ENCODE measurements around the gene IPO5. TPM values are rescaled to one million over a fixed set of nuclear protein-coding genes. Genes with fewer than 3 reads are reported as not detected.
"Not testable (repeated sequence)": the region's sequence is repeated elsewhere in the genome, so short reads cannot be mapped to it uniquely, and the experiment has no call there.

The IPO5 gene
- total RNA-seq, 2 experiments from 2014 or later: 270 to 277 TPM

GRCh38 chr13:97975280-97975847 lies 21.9 kb downstream of the IPO5 start:
- Mint-ChIP-seq H3K27ac (peak overlapping the region; percentile 99), H3K9me3 (no peaks in the 10 kb centered on the region), H3K36me3 (peaks cover 11% of the 10 kb centered on the region), H3K4me3 (peak overlapping the region; percentile 94), H3K27me3 (peaks cover 4% of the 10 kb centered on the region), H3K4me1 (peaks cover 19% of the 10 kb centered on the region)
- no peak for DNase-seq

- Mint-ChIP-seq H3K27ac (peak overlapping the region; percentile 99), H3K4me3 (peak overlapping the region; percentile 94), H3K4me1 (peaks cover 21% of the 10 kb centered on the region)
Observed at GRCh38 chr13:97975848-97976609, 22.6 kb downstream of the IPO5 start.

GRCh38 chr13:97976610-97977521 lies 23.4 kb downstream of the IPO5 start:
- H3K9me3 Mint-ChIP-seq: no peaks in the 10 kb centered on the region
- peaks cover 30% of the 10 kb centered on the region for H3K4me1 Mint-ChIP-seq
- H3K4me3 Mint-ChIP-seq: peak overlapping the region; percentile 93
- peak overlapping the region; percentile 86 for H3K27ac Mint-ChIP-seq
- H3K36me3 Mint-ChIP-seq: peaks cover 15% of the 10 kb centered on the region
- DNase-seq: peak; percentile 50
- no peaks in the 10 kb centered on the region for H3K27me3 Mint-ChIP-seq

More at GRCh38 chr13:97975848-97976609, 22.6 kb downstream of the IPO5 start:
- peak; percentile 95 for DNase-seq
- Mint-ChIP-seq H3K9me3 (no peaks in the 10 kb centered on the region), H3K36me3 (peaks cover 13% of the 10 kb centered on the region), H3K27me3 (peaks cover 4% of the 10 kb centered on the region)

- Mint-ChIP-seq H3K27ac (no peak overlapping the region), H3K36me3 (peaks cover 23% of the 10 kb centered on the region)
Observed at GRCh38 chr13:97977982-97978381, 24.5 kb downstream of the IPO5 start.

GRCh38 chr13:97978651-97979050 lies 25.2 kb downstream of the IPO5 start:
- no peak overlapping the region for H3K27ac Mint-ChIP-seq
- no peak for DNase-seq
- no peaks in the 10 kb centered on the region for H3K9me3 Mint-ChIP-seq
- H3K4me1 Mint-ChIP-seq: peaks cover 34% of the 10 kb centered on the region
- no peaks in the 10 kb centered on the region for H3K27me3 Mint-ChIP-seq
- peaks cover 24% of the 10 kb centered on the region for H3K36me3 Mint-ChIP-seq
- peak overlapping the region; percentile 64 for H3K4me3 Mint-ChIP-seq

More at GRCh38 chr13:97977982-97978381, 24.5 kb downstream of the IPO5 start:
- no peak for DNase-seq
- H3K4me3 Mint-ChIP-seq: peak overlapping the region; percentile 93
- H3K9me3 Mint-ChIP-seq: no peaks in the 10 kb centered on the region
- H3K27me3 Mint-ChIP-seq: no peaks in the 10 kb centered on the region
- peaks cover 34% of the 10 kb centered on the region for H3K4me1 Mint-ChIP-seq

GRCh38 chr13:97979051-97979450 lies 25.6 kb downstream of the IPO5 start:
- peaks cover 25% of the 10 kb centered on the region for H3K36me3 Mint-ChIP-seq
- no peaks in the 10 kb centered on the region for H3K27me3 Mint-ChIP-seq
- H3K27ac Mint-ChIP-seq: no peak overlapping the region
- no peak overlapping the region for H3K4me3 Mint-ChIP-seq
- H3K9me3 Mint-ChIP-seq: no peaks in the 10 kb centered on the region
- DNase-seq: no peak
- peaks cover 34% of the 10 kb centered on the region for H3K4me1 Mint-ChIP-seq

- Mint-ChIP-seq H3K9me3 (no peaks in the 10 kb centered on the region), H3K4me3 (no peak overlapping the region), H3K27me3 (no peaks in the 10 kb centered on the region), H3K36me3 (peaks cover 27% of the 10 kb centered on the region), H3K4me1 (peaks cover 34% of the 10 kb centered on the region), H3K27ac (no peak overlapping the region)
- DNase-seq: no peak
Observed at GRCh38 chr13:97979556-97979955, 26.1 kb downstream of the IPO5 start.

GRCh38 chr13:97982286-97982685 lies 28.8 kb downstream of the IPO5 start:
- H3K27ac Mint-ChIP-seq: peak overlapping the region; percentile 18
- peaks cover 28% of the 10 kb centered on the region for H3K4me1 Mint-ChIP-seq
- peaks cover 37% of the 10 kb centered on the region for H3K36me3 Mint-ChIP-seq
- H3K27me3 Mint-ChIP-seq: no peaks in the 10 kb centered on the region
- no peak overlapping the region for H3K4me3 Mint-ChIP-seq
- DNase-seq: no peak
- H3K9me3 Mint-ChIP-seq: no peaks in the 10 kb centered on the region

GRCh38 chr13:97986835-97987234 lies 33.4 kb downstream of the IPO5 start:
- peaks cover 41% of the 10 kb centered on the region for H3K36me3 Mint-ChIP-seq
- no peaks in the 10 kb centered on the region for H3K27me3 Mint-ChIP-seq
- peak overlapping the region; percentile 58 for H3K27ac Mint-ChIP-seq
- no peak overlapping the region for H3K4me3 Mint-ChIP-seq
- H3K4me1 Mint-ChIP-seq: peaks cover 5% of the 10 kb centered on the region
- no peak for DNase-seq
- H3K9me3 Mint-ChIP-seq: no peaks in the 10 kb centered on the region

GRCh38 chr13:97999653-98000052 lies 46.2 kb downstream of the IPO5 start:
- Mint-ChIP-seq H3K27me3 (no peaks in the 10 kb centered on the region), H3K9me3 (no peaks in the 10 kb centered on the region), H3K36me3 (peaks cover 47% of the 10 kb centered on the region), H3K4me1 (peaks cover 3% of the 10 kb centered on the region), H3K4me3 (no peak overlapping the region), H3K27ac (no peak overlapping the region)
- DNase-seq: no peak

- Mint-ChIP-seq H3K4me3 (no peak overlapping the region), H3K27me3 (no peaks in the 10 kb centered on the region), H3K36me3 (peaks cover 50% of the 10 kb centered on the region)
Observed at GRCh38 chr13:98004107-98004506, 50.6 kb downstream of the IPO5 start.

GRCh38 chr13:98004997-98005396 lies 51.5 kb downstream of the IPO5 start:
- peaks cover 47% of the 10 kb centered on the region for H3K36me3 Mint-ChIP-seq
- not testable (repeated sequence) for H3K27me3 Mint-ChIP-seq

More at GRCh38 chr13:98004107-98004506, 50.6 kb downstream of the IPO5 start:
- no peak for DNase-seq
- H3K27ac Mint-ChIP-seq: no peak overlapping the region
- peaks cover 6% of the 10 kb centered on the region for H3K4me1 Mint-ChIP-seq
- H3K9me3 Mint-ChIP-seq: no peaks in the 10 kb centered on the region

GRCh38 chr13:98007001-98007400 lies 53.5 kb downstream of the IPO5 start:
- Mint-ChIP-seq H3K4me3 (no peak overlapping the region), H3K36me3 (peaks cover 47% of the 10 kb centered on the region), H3K9me3 (no peaks in the 10 kb centered on the region), H3K27ac (no peak overlapping the region), H3K4me1 (peaks cover 7% of the 10 kb centered on the region), H3K27me3 (no peaks in the 10 kb centered on the region)
- DNase-seq: no peak

More at GRCh38 chr13:98004997-98005396, 51.5 kb downstream of the IPO5 start:
- H3K4me3 Mint-ChIP-seq, H3K9me3 Mint-ChIP-seq, H3K27ac Mint-ChIP-seq, DNase-seq, H3K4me1 Mint-ChIP-seq: not testable (repeated sequence)

- Mint-ChIP-seq H3K27ac (no peak overlapping the region), H3K27me3 (no peaks in the 10 kb centered on the region), H3K36me3 (peaks cover 29% of the 10 kb centered on the region)
Observed at GRCh38 chr13:98013241-98013640, 59.8 kb downstream of the IPO5 start.

GRCh38 chr13:98014766-98015165 lies 61.3 kb downstream of the IPO5 start:
- no peaks in the 10 kb centered on the region for H3K27me3 Mint-ChIP-seq
- DNase-seq: no peak
- H3K36me3 Mint-ChIP-seq: peaks cover 29% of the 10 kb centered on the region
- H3K4me1 Mint-ChIP-seq: no peaks in the 10 kb centered on the region
- H3K9me3 Mint-ChIP-seq: no peaks in the 10 kb centered on the region
- H3K4me3 Mint-ChIP-seq: no peak overlapping the region
- no peak overlapping the region for H3K27ac Mint-ChIP-seq

More at GRCh38 chr13:98013241-98013640, 59.8 kb downstream of the IPO5 start:
- peaks cover 4% of the 10 kb centered on the region for H3K4me1 Mint-ChIP-seq
- no peak for DNase-seq
- no peaks in the 10 kb centered on the region for H3K9me3 Mint-ChIP-seq
- no peak overlapping the region for H3K4me3 Mint-ChIP-seq

Measured in activated naive CD8-positive, alpha-beta T cell treated with anti-CD3 and anti-CD28 coated beads for 36 hours (primary cell).